HEK293 (cell line): ENCODE results near the gene MPHOSPH9.

Experiments
- CTCF ChIA-PET: fragments of 350-600 bp; formaldehyde crosslinking; extraction: SDS; loops from one replicate; lab custom pipeline; 2021; ENCODE audit warnings: antibody characterized with exemption; lab: Yijun Ruan, JAX
- POLR2A ChIA-PET: fragments of 300-600 bp; formaldehyde crosslinking; extraction: SDS; loops from one replicate; lab custom pipeline; 2020; ENCODE audit warnings: antibody characterized with exemption, inconsistent platforms; lab: Yijun Ruan, JAX
- H3K27ac ChIP-seq: fragments of 200-500 bp; sonication (Bioruptor generic); 2 replicates; pipeline ENCODE4 v1.5.1; 2014; ENCODE audit warnings: low read depth, low read length, control low read depth, inconsistent platforms; ENCODE audit errors: extremely low read depth
- H3K36me3 ChIP-seq, 2 experiments: fragments of 200-500 bp in 1 of 2; sonication (Bioruptor generic) in 1 of 2; 1 replicate in 1 of 2; 2 replicates in 1 of 2; pipeline ENCODE4 v1.5.1; 2014 to 2017; ENCODE audit warnings: inconsistent platforms in 2 of 2, low read length in 2 of 2; ENCODE audit not compliant: control insufficient read depth in 2 of 2, insufficient read depth in 1 of 2
- H3K4me1 ChIP-seq: fragments of 200-500 bp; sonication (Bioruptor generic); 2 replicates; pipeline ENCODE4 v1.5.1; 2014; ENCODE audit warnings: mild to moderate bottlenecking, low read length, inconsistent platforms; ENCODE audit not compliant: control insufficient read depth, insufficient read depth
- H3K4me3 ChIP-seq: 2 replicates; pipeline ENCODE4 v1.5.1; 2011; ENCODE audit warnings: low read depth, mild to moderate bottlenecking, control low read depth, low read length, moderate library complexity
- H3K9me3 ChIP-seq: fragments of 200-500 bp; sonication (Bioruptor generic); 2 replicates; pipeline ENCODE4 v1.5.1; 2014; ENCODE audit warnings: low read depth, low read length, inconsistent platforms; ENCODE audit not compliant: control insufficient read depth, insufficient read depth
- GLI4 ChIP-seq: fragments of 450-650 bp; formaldehyde crosslinking; IDR thresholded peaks from 2 replicates; pipeline ENCODE4 v1.5.1; 2016; ENCODE audit warnings: missing biosample characterization, missing genetic modification characterization
- HOXA7 ChIP-seq: sonication (generic); formaldehyde crosslinking; IDR thresholded peaks from 2 replicates; pipeline ENCODE4 v1.8.1; 2022; ENCODE audit warnings: missing genetic modification reagents, borderline replicate concordance
- HOXD13 ChIP-seq: sonication (generic); formaldehyde crosslinking; IDR thresholded peaks from 2 replicates; pipeline ENCODE4 v1.8.0; 2022; ENCODE audit warnings: missing genetic modification reagents, borderline replicate concordance
- OVOL3 ChIP-seq: fragments of 450-650 bp; formaldehyde crosslinking; IDR thresholded peaks from 2 replicates; pipeline ENCODE4 v1.5.1; 2016; ENCODE audit warnings: missing biosample characterization, missing genetic modification characterization
- ZBTB21 ChIP-seq: fragments of 450-650 bp; formaldehyde crosslinking; IDR thresholded peaks from 2 replicates; pipeline ENCODE4 v1.5.1; 2017; ENCODE audit warnings: missing biosample characterization, missing genetic modification characterization
- ZBTB8A ChIP-seq: fragments of 450-650 bp; formaldehyde crosslinking; IDR thresholded peaks from 2 replicates; pipeline ENCODE4 v1.5.1; 2016; ENCODE audit warnings: missing biosample characterization, missing genetic modification characterization
- ZNF114 ChIP-seq: fragments of 450-650 bp; formaldehyde crosslinking; IDR thresholded peaks from 2 replicates; pipeline ENCODE4 v1.5.0; 2017; ENCODE audit warnings: missing biosample characterization, missing genetic modification characterization
- ZNF140 ChIP-seq: fragments of 450-650 bp; formaldehyde crosslinking; IDR thresholded peaks from 2 replicates; pipeline ENCODE4 v1.5.1; 2016; ENCODE audit warnings: missing biosample characterization, missing genetic modification characterization
- ZNF157 ChIP-seq: fragments of 450-650 bp; formaldehyde crosslinking; IDR thresholded peaks from 2 replicates; pipeline ENCODE4 v1.5.1; 2016; ENCODE audit warnings: missing biosample characterization, missing genetic modification characterization
- ZNF175 ChIP-seq: fragments of 450-650 bp; formaldehyde crosslinking; IDR thresholded peaks from 2 replicates; pipeline ENCODE4 v1.5.1; 2016; ENCODE audit warnings: missing biosample characterization, missing genetic modification characterization
- ZNF202 ChIP-seq: fragments of 450-650 bp; formaldehyde crosslinking; IDR thresholded peaks from 2 replicates; pipeline ENCODE4 v1.5.1; 2016; ENCODE audit warnings: missing biosample characterization, missing genetic modification characterization, borderline replicate concordance
- ZNF248 ChIP-seq: fragments of 450-650 bp; formaldehyde crosslinking; IDR thresholded peaks from 2 replicates; pipeline ENCODE4 v1.5.1; 2017; ENCODE audit warnings: missing biosample characterization, missing genetic modification characterization
- ZNF335 ChIP-seq: fragments of 450-650 bp; formaldehyde crosslinking; conservative IDR thresholded peaks from 2 replicates; pipeline ENCODE4 v1.5.1; 2016; ENCODE audit warnings: missing biosample characterization, missing genetic modification characterization
- ZNF366 ChIP-seq: fragments of 450-650 bp; formaldehyde crosslinking; conservative IDR thresholded peaks from 2 replicates; pipeline ENCODE4 v1.5.1; 2016; ENCODE audit warnings: missing biosample characterization, missing genetic modification characterization
- ZNF394 ChIP-seq: fragments of 450-650 bp; formaldehyde crosslinking; IDR thresholded peaks from 2 replicates; pipeline ENCODE4 v1.5.1; 2016; ENCODE audit warnings: missing biosample characterization, missing genetic modification characterization, mild to moderate bottlenecking, moderate library complexity, borderline replicate concordance
- ZNF433 ChIP-seq: fragments of 450-650 bp; formaldehyde crosslinking; IDR thresholded peaks from 2 replicates; pipeline ENCODE4 v1.5.1; 2016; ENCODE audit warnings: missing biosample characterization, missing genetic modification characterization, low read depth
- ZNF585B ChIP-seq: fragments of 450-650 bp; formaldehyde crosslinking; IDR thresholded peaks from 2 replicates; pipeline ENCODE4 v1.5.1; 2016; ENCODE audit warnings: missing biosample characterization, missing genetic modification characterization
- ZNF600 ChIP-seq: fragments of 450-650 bp; formaldehyde crosslinking; IDR thresholded peaks from 2 replicates; pipeline ENCODE4 v1.5.1; 2016; ENCODE audit warnings: missing biosample characterization, missing genetic modification characterization
- ZNF768 ChIP-seq: fragments of 450-650 bp; formaldehyde crosslinking; IDR thresholded peaks from 2 replicates; pipeline ENCODE4 v1.5.1; 2018; ENCODE audit warnings: missing biosample characterization, mild to moderate bottlenecking, missing genetic modification characterization
- ZNF830 ChIP-seq: fragments of 450-650 bp; IDR thresholded peaks from 2 replicates; pipeline ENCODE4 v1.5.0; 2018; ENCODE audit warnings: missing biosample characterization, missing genetic modification characterization, low read depth, mild to moderate bottlenecking, moderate library complexity
- ZSCAN16 ChIP-seq: fragments of 450-650 bp; formaldehyde crosslinking; IDR thresholded peaks from 2 replicates; pipeline ENCODE4 v1.5.1; 2016; ENCODE audit warnings: missing biosample characterization, missing genetic modification characterization
- TF ChIP-seq, protein P1 (sequence below): fragments of 450-650 bp; formaldehyde crosslinking; IDR thresholded peaks from 2 replicates; pipeline ENCODE4 v1.5.1; 2016; ENCODE audit warnings: missing biosample characterization, missing genetic modification characterization
- TF ChIP-seq, protein P2 (sequence below): fragments of 450-650 bp; formaldehyde crosslinking; IDR thresholded peaks from 2 replicates; pipeline ENCODE4 v1.5.1; 2016; ENCODE audit warnings: missing biosample characterization, missing genetic modification characterization
- TF ChIP-seq, protein P3 (sequence below): IDR thresholded peaks from 2 replicates; pipeline ENCODE4 v1.6.1; 2011; ENCODE audit warnings: mild to moderate bottlenecking, low read depth, low read length, borderline replicate concordance

Gene MPHOSPH9

DNA sequence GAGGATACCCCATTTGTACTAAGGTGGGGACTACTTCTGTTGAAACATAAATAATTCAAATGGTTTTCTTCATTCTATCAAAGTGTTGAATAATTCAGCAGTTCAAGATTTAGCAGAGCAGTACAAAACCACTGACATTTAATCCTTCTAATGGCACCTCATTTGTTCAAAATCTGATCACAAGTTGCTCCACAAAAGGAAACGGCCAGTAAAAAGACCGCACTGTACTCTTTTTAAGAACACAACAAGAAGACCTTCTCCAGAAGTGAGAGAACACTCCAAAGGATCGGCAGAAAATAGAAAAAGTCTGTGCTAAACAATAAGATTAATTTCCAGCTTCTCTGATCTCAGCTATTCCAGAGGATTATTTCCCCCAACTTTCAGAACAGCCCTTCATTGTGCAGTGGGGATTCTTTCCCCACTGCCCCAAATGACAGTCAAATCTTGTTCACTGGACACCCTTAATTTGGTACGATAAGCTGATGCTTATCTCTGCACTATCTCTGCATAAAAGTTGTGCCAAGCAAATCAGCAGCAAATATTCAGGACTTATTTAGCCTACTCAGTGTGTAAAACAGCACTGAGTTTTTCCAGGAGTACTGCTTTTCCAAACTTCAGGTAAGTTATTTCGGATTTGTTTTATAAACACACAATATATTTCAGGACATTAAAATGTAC is 5.2 kb downstream of the MPHOSPH9 start (continued):
- TF ChIP-seq, protein P1, sequence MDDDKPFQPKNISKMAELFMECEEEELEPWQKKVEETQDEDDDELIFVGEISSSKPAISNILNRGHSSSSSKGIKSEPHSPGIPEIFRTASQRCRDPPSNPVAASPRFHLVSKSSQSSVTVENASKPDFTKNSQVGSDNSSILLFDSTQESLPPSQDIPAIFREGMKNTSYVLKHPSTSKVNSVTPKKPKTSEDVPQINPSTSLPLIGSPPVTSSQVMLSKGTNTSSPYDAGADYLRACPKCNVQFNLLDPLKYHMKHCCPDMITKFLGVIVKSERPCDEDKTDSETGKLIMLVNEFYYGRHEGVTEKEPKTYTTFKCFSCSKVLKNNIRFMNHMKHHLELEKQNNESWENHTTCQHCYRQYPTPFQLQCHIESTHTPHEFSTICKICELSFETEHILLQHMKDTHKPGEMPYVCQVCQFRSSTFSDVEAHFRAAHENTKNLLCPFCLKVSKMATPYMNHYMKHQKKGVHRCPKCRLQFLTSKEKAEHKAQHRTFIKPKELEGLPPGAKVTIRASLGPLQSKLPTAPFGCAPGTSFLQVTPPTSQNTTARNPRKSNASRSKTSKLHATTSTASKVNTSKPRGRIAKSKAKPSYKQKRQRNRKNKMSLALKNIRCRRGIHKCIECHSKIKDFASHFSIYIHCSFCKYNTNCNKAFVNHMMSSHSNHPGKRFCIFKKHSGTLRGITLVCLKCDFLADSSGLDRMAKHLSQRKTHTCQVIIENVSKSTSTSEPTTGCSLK (tag by site-specific recombination): no peak
- TF ChIP-seq, protein P2, sequence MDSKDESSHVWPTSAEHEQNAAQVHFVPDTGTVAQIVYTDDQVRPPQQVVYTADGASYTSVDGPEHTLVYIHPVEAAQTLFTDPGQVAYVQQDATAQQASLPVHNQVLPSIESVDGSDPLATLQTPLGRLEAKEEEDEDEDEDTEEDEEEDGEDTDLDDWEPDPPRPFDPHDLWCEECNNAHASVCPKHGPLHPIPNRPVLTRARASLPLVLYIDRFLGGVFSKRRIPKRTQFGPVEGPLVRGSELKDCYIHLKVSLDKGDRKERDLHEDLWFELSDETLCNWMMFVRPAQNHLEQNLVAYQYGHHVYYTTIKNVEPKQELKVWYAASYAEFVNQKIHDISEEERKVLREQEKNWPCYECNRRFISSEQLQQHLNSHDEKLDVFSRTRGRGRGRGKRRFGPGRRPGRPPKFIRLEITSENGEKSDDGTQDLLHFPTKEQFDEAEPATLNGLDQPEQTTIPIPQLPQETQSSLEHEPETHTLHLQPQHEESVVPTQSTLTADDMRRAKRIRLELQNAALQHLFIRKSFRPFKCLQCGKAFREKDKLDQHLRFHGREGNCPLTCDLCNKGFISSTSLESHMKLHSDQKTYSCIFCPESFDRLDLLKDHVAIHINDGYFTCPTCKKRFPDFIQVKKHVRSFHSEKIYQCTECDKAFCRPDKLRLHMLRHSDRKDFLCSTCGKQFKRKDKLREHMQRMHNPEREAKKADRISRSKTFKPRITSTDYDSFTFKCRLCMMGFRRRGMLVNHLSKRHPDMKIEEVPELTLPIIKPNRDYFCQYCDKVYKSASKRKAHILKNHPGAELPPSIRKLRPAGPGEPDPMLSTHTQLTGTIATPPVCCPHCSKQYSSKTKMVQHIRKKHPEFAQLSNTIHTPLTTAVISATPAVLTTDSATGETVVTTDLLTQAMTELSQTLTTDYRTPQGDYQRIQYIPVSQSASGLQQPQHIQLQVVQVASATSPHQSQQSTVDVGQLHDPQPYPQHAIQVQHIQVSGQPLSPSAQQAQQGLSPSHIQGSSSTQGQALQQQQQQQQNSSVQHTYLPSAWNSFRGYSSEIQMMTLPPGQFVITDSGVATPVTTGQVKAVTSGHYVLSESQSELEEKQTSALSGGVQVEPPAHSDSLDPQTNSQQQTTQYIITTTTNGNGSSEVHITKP: no peak
- TF ChIP-seq ZNF768 (tag by site-specific recombination) (no peak), ZNF114 (tag by site-specific recombination) (no peak), OVOL3 (no peak), ZNF335 (tag by site-specific recombination) (peak; percentile 33; the same call in 1 of the 2 replicates), HOXD13 (CRISPR knock-in tag) (no peak), ZNF140 (tag by site-specific recombination) (no peak), ZNF202 (tag by site-specific recombination) (no peak)
- TF ChIP-seq, all 188 proteins: peak for 3

DNA sequence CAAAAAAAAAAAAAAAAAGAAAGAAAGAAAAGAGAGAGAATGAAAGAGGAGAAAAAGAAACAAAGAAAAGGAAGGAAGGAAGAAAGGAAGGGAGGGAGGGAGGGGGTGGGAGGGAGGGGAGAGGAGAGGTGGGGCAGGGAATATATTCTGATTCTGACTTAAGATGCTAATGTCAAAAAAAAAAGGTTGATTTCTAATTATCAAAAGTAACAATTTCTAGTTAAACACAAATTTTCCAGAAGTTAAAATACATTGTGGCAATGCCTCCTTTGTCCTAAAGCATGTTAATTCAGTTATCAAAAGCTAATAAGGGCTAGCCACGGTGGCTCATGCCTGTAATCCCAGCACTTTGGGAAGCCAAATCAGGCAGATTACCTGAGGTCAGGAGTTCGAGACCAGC is 7.5 kb downstream of the MPHOSPH9 start:
- no peak overlapping the region for H3K4me3 ChIP-seq
- peaks cover 15% of the 10 kb centered on the region for H3K4me1 ChIP-seq
- ChIA-PET POLR2A (interaction anchor here (3.3 kb wide), 1 partner anchor 8 kb away, joined by 21 read pairs; the partner anchor contains the start of genes MPHOSPH9 and MTRFR), CTCF (interaction anchor here (0.6 to 1.4 kb wide), 3 partner anchors 13 to 189 kb away, joined by 3 to 4 read pairs (median 4); no protein-coding TSS in a partner anchor)
- no peaks in the 10 kb centered on the region for H3K9me3 ChIP-seq
- TF ChIP-seq, protein P3, sequence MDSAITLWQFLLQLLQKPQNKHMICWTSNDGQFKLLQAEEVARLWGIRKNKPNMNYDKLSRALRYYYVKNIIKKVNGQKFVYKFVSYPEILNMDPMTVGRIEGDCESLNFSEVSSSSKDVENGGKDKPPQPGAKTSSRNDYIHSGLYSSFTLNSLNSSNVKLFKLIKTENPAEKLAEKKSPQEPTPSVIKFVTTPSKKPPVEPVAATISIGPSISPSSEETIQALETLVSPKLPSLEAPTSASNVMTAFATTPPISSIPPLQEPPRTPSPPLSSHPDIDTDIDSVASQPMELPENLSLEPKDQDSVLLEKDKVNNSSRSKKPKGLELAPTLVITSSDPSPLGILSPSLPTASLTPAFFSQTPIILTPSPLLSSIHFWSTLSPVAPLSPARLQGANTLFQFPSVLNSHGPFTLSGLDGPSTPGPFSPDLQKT: no peak
- TF ChIP-seq ZBTB21 (tag by site-specific recombination) (no peak), ZNF433 (tag by site-specific recombination) (no peak), ZSCAN16 (no peak), ZNF248 (tag by site-specific recombination) (no peak), ZNF202 (tag by site-specific recombination) (no peak), ZNF175 (tag by site-specific recombination) (no peak), HOXA7 (CRISPR knock-in tag) (no peak), ZNF394 (tag by site-specific recombination) (no peak), ZNF600 (tag by site-specific recombination) (no peak), ZNF157 (tag by site-specific recombination) (no peak), ZBTB8A (tag by site-specific recombination) (no peak), ZNF585B (tag by site-specific recombination) (no peak), ZNF366 (tag by site-specific recombination) (no peak), GLI4 (tag by site-specific recombination) (no peak), ZNF830 (tag by site-specific recombination) (no peak)
- peaks cover 47 to 60% of the 10 kb centered on the region in 2 experiments for H3K36me3 ChIP-seq
- H3K27ac ChIP-seq: no peak overlapping the region
